RWPE1 (cell line): ENCODE data around the gene DDX10.
A peak's percentile ranks its signal among the peaks of the same experiment; 100 is the strongest.
"Not testable (repeated sequence)": the region's sequence is repeated elsewhere in the genome, so short reads cannot be mapped to it uniquely, and the experiment has no call there.

Source experiments
- CTCF ChIA-PET: fragments of 350-600 bp; sonication (Branson Sonifier 250); formaldehyde crosslinking; extraction: SDS; loops from one replicate; lab custom pipeline; 2021; lab: Yijun Ruan, JAX
- POLR2A ChIA-PET: fragments of 400-600 bp; formaldehyde crosslinking; extraction: SDS; loops from one replicate; lab custom pipeline; 2020; ENCODE audit warnings: antibody characterized with exemption; ENCODE audit not compliant: low non-redundant PET; lab: Yijun Ruan, JAX
- DNase-seq: peaks from one replicate; pipeline ENCODE4 v3.0.0; 2012; ENCODE audit warnings: low spot score
- H3K27ac ChIP-seq: fragments of 450-650 bp; 2 replicates; pipeline ENCODE4 v1.5.1; 2017
- TF ChIP-seq, protein P1 (sequence below): fragments of 450-650 bp; conservative IDR thresholded peaks from 2 replicates; pipeline ENCODE4 v1.5.1; 2017; ENCODE audit warnings: low read depth, mild to moderate bottlenecking

DDX10 gene

DNA sequence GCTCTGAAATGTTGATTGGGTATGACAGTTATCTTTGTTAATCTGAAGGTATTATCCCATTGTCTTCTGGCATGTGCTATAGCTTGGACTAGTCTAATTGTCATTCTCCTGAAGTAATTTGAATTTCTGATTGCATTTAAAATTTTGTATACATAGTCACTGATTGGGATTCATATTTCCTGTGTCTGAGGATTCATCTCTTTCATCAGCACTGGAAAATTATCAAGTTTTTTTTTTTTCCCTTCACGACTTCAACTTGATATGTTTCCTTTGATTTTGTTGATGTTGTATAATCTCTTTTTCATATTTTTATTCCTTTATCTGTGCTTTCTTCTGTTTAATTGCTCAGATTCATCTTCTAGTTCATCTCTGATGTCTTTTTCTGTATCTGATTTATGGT is 104.1 kb downstream of the DDX10 start:
- CTCF ChIA-PET: no interaction called here
- POLR2A ChIA-PET: no interaction called here
- H3K27ac ChIP-seq: no peak overlapping the region

DNA sequence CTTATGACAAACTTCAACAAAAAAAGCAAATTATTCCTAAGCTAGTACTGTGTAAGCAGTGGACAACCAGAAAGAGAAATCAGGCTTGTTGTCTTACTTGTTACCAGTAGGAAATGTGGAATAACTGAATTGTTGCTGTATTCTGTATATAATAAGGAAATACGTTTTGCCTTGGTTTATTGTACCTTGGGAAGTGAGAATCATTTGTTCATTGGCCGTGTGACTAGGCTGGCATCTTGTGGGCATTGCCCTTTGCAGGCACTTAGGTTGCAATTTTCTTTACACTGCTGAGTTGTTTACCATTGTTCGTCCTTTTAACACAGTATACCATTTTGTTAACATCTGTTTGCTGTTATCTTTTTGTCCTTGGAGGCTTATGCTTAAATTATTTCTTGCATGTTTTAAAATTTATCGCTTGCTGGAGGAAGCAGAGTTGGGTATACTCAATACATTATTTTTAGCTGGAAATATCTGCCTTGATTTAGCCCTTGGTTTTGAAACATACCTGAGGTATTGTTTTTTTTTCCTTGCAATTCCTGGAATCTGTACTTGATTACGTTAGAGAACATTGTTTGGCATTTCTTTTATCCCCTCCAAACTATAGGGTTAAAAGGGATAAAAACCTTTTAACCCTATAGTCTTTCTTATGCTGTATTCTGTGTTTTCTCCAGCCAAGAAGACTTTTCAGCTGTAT is 109.3 kb downstream of the DDX10 start:
- CTCF ChIA-PET: interaction anchor here (0.6 kb wide), 2 partner anchors 341 to 776 kb away, joined by 3 to 7 read pairs; no protein-coding TSS in a partner anchor
- no peak for DNase-seq
- POLR2A ChIA-PET: no interaction called here
- TF ChIP-seq, protein P1, sequence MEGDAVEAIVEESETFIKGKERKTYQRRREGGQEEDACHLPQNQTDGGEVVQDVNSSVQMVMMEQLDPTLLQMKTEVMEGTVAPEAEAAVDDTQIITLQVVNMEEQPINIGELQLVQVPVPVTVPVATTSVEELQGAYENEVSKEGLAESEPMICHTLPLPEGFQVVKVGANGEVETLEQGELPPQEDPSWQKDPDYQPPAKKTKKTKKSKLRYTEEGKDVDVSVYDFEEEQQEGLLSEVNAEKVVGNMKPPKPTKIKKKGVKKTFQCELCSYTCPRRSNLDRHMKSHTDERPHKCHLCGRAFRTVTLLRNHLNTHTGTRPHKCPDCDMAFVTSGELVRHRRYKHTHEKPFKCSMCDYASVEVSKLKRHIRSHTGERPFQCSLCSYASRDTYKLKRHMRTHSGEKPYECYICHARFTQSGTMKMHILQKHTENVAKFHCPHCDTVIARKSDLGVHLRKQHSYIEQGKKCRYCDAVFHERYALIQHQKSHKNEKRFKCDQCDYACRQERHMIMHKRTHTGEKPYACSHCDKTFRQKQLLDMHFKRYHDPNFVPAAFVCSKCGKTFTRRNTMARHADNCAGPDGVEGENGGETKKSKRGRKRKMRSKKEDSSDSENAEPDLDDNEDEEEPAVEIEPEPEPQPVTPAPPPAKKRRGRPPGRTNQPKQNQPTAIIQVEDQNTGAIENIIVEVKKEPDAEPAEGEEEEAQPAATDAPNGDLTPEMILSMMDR: no peak
- no peak overlapping the region for H3K27ac ChIP-seq

More for the DNA sequence above, 104.1 kb downstream of the DDX10 start:
- TF ChIP-seq, protein P1: no peak
- DNase-seq: no peak

DNA sequence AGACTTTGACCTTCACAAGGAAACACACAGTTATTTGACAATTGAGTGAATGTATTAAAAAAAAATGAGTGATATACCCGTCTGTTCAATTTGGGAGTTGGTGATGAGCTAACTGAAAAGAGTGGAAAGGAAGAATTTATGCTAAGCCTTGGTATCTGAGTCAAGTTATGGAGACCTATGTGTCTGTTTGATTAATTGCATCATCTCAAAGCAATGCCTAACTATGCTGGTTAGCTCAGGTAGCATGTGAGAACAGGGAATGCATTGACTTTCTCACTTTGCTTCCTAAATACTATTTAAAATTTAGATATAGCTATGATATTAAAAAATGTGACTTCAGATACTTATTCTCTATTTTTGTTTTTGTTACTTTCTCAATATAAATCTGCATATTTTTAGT is 110.5 kb downstream of the DDX10 start:
- no peak overlapping the region for H3K27ac ChIP-seq
- peak; percentile 3 for DNase-seq
- TF ChIP-seq, protein P1: no peak
- ChIA-PET CTCF (no interaction called here), POLR2A (no interaction called here)

DNA sequence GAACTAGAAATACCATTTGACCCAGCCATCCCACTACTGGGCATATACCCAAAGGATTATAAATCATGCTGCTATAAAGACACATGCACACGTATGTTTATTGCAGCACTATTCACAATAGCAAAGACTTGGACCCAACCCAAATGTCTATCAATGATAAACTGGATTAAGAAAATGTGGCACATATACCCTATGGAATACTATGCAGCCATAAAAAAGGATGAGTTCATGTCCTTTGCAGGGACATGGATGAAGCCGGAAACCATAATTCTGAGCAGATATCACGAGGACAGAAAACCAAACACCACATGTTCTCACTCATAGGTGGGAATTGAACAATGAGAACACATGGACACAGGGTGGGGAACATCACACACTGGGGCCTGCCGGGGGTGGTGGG is 114.3 kb downstream of the DDX10 start:
- DNase-seq, CTCF ChIA-PET, H3K27ac ChIP-seq, POLR2A ChIA-PET: not testable (repeated sequence)

DNA sequence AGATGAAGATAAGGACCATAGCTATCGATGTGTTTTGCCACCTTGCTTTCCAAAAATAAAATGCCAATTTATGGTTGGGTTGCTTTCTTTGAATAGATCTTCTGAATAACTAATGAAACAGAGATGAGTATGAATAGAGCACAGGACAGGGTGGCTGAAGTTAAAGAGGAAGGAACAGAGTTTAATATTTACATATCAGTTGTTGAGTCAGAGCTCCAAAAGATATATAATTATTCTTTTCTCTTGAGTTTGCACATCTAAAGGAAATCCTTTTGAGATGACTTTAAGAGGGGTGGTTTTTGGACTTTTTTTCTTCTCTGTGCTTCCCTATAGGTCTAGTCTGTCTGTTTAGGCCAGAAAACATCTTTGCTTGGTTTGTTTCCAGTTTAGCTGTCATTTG is 115.2 kb downstream of the DDX10 start:
- POLR2A ChIA-PET: no interaction called here
- TF ChIP-seq, protein P1: no peak
- no peak for DNase-seq
- no peak overlapping the region for H3K27ac ChIP-seq
- CTCF ChIA-PET: interaction anchor here (0.6 kb wide), 1 partner anchor 45 kb away, joined by 3 read pairs; no protein-coding TSS in a partner anchor

DNA sequence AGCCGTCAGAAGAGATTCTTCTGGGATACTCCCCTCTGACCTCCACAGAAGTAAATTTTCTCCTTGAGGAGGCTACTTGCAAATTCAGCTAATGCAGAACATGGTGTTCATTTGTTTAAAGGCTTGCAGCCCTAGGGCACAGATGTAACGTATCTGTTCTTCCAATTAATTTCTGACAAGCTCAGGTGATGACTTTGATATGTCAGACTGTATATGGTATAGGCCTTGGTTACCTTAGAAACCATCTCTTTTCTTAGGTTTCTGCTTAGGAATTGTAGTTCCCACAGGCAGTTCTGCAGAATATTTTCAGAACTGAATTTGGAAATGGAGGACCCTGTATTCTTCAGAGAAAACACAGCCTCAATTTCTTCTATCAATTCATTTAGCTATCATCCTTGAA is 117.1 kb downstream of the DDX10 start:
- CTCF ChIA-PET: interaction anchor here (0.6 kb wide), 1 partner anchor 368 kb away, joined by 3 read pairs; no protein-coding TSS in a partner anchor
- POLR2A ChIA-PET: no interaction called here
- TF ChIP-seq, protein P1: no peak
- H3K27ac ChIP-seq: no peak overlapping the region
- DNase-seq: no peak

DNA sequence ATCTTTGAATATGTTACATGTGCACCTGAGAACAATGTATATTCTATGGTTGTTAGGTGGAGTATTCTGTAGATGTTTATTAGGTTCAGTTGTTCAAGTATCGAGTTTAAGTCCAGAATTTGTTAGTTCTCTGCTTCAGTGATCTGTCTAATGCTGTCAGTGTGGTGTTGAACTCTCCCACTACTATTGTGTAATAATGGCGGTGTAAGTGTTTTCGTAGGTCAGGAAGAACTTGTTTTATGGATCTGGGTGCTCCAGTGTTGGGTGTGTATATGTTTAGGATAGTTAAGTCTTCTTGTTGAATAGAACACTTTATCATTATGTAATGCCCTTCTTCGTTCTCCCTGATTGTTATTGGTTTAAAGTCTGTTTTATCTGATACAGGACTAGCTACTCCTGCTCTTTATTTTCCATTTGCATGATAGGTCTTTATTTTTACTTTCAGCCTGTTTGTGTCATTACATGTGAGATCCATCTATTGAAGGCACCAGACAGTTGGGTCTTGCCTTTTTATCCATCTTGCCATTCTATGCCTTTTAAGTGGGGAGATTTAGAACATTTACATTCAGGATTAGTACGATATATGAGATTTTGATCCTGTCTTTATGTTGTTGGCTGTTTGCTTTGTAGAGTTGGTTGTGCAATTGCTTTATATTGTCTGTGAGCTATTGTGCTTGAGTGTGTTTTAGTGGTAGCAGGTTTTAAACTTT is 121.6 kb downstream of the DDX10 start:
- H3K27ac ChIP-seq: no peak overlapping the region
- TF ChIP-seq, protein P1: no peak
- DNase-seq: no peak
- POLR2A ChIA-PET: no interaction called here
- CTCF ChIA-PET: interaction anchor here (0.6 kb wide), 1 partner anchor 93 kb away, joined by 3 read pairs; no protein-coding TSS in a partner anchor
